ENCODE data around the gene ARHGAP18. TPM values are rescaled to one million over a fixed set of nuclear protein-coding genes. Genes with fewer than 3 reads are reported as not detected.

ARHGAP18 gene
- total RNA-seq, 1 donor from 2014 or later = 5.7 TPM

DNA sequence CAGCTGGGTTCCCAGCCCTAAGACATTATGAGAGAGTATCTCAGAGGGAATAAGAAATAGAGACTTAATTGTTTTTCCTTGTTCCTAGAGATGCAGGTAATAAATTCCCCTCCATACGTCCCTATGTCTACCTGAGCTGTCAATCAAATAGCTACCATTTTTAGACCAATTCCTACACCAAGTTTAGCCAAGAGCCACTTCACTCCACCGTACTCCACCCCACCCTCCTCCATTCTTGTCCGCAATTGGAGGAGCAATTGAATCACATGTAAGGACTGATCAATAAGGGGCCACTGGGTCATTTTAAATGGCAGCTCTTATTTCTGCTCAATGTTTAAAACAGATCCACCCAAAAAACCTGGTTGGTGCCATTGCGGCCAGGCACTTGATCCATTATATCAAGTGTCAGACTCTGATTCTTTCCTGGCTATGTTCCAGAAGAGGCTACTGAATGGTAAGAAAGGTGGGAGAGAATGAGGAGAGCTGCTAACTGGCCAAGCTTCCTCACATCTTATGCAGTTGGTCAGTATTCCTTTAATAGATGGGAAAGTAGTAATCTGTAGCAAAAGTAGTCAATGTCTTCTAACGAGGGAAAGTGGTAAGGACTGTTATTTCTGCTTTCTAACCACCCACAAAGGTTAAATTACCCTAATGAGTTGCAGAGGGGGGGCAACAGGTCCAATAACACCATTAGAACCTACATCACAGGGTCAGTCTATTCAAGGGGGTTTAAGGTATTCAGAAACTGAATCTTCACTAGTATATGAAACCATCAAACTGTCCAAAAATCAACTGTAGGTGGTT lies 34.1 kb downstream of the ARHGAP18 start:
- no peak for ATAC-seq
- intact Hi-C loops (cut with micrococcal nuclease) = no loop called here

DNA sequence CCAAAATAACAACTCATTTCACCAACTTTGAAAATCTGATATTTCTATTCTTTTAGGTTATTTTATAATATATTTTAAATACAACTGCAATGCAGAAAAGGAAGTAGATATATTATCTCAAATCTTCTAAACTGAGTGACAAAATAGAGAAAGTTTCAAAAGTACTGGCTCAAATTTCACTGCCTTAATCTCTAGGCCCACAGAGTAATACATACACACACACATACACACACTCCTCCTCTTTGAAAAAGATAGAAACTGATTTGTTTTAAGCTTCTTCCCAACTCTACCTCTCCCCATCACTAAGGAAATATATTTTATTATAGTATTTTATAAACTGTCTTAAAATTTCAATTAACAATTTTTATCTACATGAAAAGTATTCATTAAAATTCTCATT lies 36.2 kb downstream of the ARHGAP18 start:
- DNase-seq = no peak
- intact Hi-C loops (cut with micrococcal nuclease) = no loop called here
- ATAC-seq = no peak

More for the DNA sequence above, 34.1 kb downstream of the ARHGAP18 start:
- DNase-seq = no peak

DNA sequence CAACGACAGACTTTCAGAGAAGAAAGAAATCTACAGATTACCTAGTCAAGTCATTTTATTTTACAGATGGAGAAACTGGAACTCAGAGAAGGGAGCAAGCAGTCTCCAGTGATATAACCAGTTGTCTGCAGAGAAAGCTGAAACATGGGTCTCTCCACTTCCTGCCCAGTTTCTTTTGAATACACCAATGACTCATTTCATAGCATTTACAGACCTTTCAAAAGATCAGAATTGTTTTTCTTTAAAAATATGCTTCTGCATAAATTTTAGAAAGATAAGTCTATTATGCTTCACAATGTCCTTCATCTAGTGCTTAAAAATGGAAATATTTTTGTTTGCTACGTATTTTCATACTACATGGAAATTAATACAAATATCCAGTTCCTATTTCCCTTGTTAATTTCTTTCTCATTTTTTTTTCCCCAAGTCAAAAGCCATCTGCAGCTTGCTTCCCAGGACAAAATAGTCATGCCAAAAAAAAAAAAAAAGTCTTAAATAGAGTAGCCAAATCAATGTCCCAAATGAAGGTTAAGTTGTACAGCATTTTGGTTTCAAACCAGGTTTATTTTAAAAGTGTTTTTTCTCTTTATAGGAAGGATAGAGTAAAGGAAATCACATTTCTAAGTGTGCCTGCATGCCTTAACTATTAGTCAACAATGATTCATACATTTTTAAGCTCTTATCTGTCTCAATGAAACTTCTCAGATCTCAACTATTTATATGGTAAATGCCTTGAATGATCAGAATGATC lies 36.9 kb downstream of the ARHGAP18 start:
- ATAC-seq = peak; percentile 72
- DNase-seq = no peak
- intact Hi-C loops (cut with micrococcal nuclease) = no loop called here

DNA sequence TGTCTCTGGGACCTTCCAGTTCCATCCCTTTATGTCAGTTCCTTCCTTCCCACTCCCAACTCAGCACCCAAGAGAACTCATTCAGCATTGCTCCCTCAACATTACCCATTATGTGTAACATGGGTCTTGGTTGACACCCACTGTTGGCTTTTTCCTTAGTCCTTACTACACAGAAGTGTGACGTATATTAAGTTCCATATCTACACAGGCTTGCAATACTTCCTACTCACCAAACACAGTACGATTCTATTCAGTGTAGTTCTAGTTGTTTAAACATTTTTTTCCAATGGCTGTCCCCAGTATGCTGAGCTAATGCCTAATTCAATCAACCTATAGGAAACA lies 37.7 kb downstream of the ARHGAP18 start:
- DNase-seq (no peak), ATAC-seq (peak; percentile 32)
- intact Hi-C loops (cut with micrococcal nuclease) = no loop called here

DNA sequence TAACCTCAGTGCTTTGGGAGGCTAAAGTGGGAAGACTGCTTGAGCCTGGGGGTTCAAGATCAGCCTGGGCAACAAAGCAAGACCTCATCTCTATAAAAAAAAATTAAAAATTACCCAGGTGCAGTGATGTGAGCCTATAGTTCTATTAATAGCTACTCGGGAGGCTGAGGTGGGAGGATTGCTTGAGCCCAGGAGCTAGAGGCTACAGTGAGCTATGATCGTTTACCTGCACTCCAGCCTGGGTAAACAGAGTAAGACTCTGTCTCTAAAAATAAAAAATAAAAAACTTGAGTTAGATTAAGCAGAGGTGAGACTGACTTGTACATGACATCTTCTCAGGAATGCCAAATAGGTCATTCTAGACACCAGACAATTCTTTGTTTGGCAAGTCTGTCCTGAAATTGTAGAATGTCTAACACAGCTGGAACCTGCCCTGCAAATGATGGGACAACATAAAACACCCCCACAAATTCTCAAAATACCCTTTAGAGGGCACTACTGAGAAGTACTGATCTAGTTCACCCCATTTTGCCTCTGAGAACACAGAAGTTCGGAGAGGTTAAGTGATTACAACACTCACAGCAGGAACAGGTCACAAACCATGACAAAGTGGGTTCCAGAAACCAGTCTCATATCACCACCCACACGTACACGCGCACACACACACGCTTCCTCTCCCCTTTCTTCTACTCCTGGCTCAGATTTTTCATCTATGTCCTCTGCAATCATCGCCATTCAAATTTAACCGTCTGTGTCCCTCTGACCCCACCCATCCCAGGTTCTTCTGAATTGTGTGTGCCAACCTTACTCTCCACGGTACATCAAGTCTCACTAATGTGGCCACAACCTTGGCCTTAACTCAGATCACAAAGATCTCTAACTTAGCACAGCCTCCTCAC lies 38.3 kb downstream of the ARHGAP18 start:
- intact Hi-C loops (cut with micrococcal nuclease) = no loop called here
- ATAC-seq (peak; percentile 68), DNase-seq (no peak)

DNA sequence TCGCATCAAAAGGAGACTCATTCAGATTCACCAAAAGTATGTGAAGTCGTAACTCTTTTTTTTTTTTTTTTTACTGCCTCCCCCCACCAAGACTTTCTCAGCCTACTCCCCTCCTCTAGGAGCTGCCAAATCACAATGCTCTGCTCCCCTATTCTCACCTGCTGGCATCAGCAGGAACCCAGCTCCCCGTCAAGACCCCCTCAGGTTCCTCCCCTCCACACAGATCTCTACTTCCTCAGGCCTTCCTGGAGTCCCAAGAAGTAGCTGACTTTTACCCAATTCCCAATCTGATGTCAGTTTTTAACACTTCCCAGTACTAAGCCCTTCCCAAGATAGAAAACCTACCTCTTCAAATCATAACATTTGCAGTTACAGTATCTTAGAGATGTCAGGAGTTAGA lies 39.3 kb downstream of the ARHGAP18 start:
- ATAC-seq = no peak
- intact Hi-C loops (cut with micrococcal nuclease) = no loop called here

DNA sequence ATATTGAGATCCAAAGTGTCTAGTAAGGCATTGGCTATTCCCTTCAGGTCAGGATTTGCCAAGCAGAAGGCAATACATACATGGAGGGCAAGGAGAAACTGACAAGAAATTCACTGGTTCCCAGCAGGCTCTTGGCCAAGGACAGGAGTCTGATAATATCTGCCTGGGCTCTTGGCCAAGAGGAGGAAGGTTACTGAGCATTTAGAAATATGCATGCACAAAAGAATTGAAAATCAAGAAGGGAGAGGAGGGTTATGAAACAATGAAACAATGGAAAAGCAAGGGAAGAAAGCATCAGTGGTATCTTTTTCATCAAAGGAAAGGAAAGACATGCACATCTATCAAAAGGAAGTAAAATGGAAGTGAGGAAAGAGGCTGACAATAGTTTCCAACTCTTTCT lies 42.4 kb downstream of the ARHGAP18 start:
- ATAC-seq (no peak), DNase-seq (no peak)
- intact Hi-C loops (cut with micrococcal nuclease) = no loop called here

More for the DNA sequence above, 39.3 kb downstream of the ARHGAP18 start:
- no peak for DNase-seq

DNA sequence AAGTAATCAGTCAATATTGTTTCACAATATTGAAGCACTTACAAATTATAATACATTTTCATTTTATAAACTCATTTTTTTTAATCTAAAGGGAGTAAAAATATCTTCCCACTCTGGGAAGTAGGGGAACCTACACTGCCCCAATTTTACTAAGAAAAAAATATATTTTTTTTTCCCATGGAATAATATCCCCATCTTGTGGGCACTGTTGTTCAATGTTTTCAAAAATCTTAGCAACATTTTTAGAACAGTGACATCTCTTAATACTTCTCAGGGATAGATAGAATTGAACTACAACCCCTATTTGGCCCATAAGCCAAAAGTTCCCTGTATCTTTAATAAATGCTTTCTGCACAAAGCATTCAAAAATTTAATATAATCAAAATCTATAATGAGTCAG lies 42.9 kb downstream of the ARHGAP18 start:
- ATAC-seq (no peak), DNase-seq (no peak)
- intact Hi-C loops (cut with micrococcal nuclease) = no loop called here

DNA sequence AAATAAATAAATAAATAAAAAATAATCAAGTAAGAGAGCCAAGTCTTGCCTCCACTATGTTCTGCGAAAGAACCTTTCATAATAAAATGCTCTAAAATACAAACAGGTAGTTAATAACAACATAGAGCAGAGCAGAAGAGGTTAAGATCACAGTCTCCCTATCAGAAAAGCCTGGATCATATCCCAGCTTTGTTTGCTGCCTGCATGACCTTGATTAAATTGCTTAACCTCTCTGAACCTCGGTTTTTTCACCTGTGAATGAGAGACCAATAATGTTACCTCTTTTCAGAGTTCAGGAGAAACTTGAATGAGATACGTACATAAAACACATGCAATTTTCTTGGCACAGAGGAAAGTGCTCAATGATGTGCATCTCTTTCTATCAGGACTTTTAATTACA lies 44.4 kb downstream of the ARHGAP18 start:
- DNase-seq = no peak

DNA sequence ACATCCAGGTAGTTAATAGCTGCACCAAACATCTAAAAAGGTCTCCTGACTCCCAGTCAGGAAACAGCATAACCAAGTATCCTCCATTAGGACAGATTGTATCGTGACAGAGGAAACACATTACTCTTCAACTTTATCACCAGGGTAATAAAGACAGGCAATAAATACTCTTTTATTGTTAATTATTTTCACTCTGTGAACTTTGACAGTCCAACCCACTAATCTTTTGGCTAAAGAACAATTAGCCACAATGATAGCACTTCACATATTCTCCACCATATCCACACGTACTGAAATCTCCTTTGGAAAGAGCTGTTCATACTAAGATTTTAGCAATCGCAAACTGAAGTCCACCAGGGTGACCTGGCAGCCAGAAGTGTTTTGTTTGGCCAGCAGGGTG lies 46.4 kb downstream of the ARHGAP18 start:
- intact Hi-C loops (cut with micrococcal nuclease) = no loop called here
- no peak for DNase-seq
- no peak for ATAC-seq

More for the DNA sequence above, 44.4 kb downstream of the ARHGAP18 start:
- intact Hi-C loops (cut with micrococcal nuclease) = no loop called here
- ATAC-seq = no peak

DNA sequence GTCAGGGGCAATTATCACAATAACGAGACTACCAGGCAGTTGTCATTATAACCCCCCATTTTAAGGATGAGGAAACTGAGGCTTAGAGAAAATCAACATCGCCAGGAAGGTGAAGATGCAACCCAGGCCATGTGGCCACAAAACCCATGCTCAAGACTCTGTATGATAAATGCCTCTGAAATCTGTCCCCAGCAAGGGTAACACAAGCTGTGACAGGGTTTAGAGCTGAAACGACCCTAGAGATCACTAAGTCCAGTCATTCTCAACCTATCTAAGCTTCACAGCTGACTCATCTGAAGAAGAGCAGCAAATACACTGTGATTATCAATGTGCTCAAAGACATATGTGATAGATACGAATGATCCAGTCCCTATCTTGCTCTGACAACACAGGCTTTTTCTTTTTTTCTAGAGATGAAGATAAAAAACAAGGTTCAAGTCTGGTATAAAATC lies 47.0 kb downstream of the ARHGAP18 start:
- intact Hi-C loops (cut with micrococcal nuclease) = no loop called here
- DNase-seq (no peak), ATAC-seq (no peak)

DNA sequence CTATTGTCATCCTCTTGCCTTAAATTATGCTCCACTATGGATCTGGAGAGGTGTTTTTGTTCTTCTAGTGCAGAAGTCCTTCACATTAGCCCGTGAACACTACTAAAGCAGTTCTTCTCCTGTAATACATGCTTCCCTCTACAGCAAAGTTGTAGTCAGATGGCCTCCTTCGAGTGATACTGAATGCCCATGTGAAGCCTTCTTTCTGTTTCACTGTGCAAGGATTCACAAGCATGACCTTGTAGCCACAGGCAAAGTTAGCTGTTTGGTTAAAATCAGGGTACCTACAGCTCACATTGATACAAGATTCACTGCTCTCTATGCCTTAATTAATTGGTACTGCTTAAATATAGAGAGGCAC lies 47.6 kb downstream of the ARHGAP18 start:
- no peak for DNase-seq
- intact Hi-C loops (cut with micrococcal nuclease) = no loop called here
- ATAC-seq = no peak

DNA sequence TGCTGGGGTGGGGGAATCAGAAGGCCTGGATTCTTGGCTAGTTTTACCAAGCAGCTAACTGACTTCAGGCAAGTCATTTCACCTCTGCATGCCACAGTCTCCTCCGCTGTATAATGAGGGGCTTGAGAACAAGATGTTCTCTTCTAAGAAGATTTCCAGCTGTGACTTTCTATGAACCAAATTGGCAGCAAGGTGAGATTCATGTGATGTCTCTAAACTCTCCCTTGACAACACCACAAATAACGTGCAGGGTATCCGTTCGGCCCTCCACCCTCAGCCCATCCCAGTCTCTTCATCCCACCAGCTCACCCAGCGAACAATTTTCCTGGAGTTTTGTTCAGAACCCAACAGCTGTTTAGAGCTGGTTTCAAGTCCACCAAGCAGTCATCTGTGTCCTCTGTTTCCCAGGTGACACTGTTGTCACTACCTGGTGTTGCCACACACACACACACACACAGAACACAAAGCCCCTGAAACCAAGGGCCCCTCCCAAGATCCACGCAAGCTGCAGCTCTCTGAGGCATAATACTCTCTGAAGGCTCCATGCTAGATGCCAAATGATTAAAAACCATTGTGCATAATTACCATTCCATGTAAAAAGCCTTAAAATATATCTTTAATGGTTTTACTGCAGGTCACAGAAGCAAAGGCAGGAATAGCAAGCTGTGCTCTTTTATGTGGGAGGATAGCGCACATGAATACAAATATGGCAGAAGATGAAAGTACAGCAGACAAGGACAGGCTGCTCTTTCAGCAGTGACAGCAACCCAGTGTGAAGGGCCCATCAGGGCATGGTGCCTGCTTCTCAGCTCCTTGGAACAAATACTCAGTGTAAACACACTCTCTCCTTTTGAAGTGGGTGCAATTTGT lies 48.2 kb downstream of the ARHGAP18 start:
- intact Hi-C loops (cut with micrococcal nuclease) = no loop called here
- DNase-seq (no peak), ATAC-seq (peak; percentile 41)

DNA sequence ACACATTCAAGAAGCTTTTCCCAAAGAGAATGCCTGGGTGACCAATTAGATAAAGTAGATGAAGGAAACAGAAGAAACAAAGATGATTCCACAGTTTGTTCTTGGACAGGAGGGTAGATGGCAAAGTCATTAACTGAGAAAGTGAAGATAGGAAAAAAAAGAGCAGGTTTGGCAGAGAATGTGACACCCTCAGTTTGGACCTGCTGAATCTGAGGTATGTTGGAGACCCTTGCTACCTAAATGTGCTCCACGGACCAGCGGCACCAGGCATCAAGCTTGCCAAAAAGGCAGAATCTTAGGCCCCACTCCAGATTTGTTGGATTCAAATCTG lies 49.7 kb downstream of the ARHGAP18 start:
- ATAC-seq (no peak), DNase-seq (no peak)
- intact Hi-C loops (cut with micrococcal nuclease) = no loop called here

DNA sequence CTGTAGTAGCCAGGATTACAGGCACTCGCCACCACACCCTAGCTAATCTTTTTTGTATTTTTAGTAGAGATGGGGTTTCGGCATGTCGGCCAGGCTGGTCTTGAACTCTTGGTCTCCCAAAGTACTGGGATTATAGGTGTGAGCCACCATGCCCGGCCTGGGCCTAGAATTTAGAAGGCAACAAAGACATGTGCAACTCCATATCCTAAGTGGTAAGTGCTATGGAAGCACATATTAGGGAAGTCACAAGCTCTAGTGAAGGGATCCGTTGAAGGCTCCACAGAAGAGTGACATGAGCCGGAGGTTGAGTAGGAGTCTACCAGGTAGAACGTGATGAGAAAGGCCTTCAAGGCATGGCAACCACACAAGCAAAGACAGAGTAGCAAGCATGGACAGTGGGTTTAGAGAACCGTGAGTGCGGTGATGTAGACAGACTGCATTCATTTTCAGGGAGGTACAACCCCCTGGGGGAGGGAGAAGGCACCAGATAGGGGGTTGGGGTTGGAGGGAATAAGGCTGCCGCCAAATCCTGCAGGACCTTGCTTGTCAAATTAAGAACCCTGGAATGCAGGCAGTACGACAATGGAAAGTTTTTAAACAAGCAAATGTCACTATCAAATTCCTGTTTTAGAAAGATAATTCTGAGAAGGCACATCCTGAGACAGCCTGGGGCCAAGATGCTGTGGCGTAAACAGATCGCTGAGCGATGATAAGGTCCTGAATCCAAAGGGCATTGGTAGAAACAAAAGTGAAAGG lies 50.2 kb downstream of the ARHGAP18 start:
- ATAC-seq (peak; percentile 78), DNase-seq (no peak)
- intact Hi-C loops (cut with micrococcal nuclease) = no loop called here

DNA sequence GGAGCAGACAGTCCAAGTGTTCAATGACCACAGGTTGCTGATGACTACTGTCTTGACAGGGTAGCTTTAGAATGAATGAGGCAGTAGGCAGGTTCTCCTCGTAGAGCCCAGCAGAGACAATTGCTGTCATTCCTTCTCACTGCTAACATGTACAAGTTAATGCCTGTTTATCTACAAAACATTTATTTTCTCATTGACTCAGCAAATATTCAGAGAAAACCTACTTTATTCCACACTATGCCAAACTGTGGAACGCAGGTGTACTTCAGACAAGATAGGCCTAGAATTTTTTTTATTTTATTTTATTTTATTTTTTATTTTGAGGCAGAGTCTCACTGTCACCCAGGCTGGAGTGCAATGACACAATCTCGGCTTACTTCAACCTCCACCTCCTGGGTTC lies 50.8 kb downstream of the ARHGAP18 start:
- ATAC-seq (no peak), DNase-seq (no peak)
- intact Hi-C loops (cut with micrococcal nuclease) = no loop called here

DNA sequence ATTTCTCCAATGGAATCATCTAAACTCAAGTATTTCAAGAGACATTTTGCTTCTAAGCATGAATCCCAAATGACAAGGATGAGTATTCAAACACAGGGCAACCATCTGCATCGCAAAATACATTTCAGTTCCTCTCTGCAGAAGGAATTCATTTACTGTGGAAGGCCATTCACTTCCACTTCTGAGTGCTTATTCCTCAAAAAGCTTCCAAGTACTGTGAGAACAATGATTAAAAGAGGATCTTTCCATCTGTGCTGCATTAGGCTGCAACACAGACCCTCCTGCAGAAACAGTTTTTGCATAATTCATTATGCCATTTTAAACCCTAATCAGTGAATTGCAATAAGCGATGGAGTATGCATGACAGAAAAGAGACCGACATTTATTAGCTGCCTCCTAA lies 52.5 kb downstream of the ARHGAP18 start:
- intact Hi-C loops (cut with micrococcal nuclease) = no loop called here
- no peak for ATAC-seq
- no peak for DNase-seq

DNA sequence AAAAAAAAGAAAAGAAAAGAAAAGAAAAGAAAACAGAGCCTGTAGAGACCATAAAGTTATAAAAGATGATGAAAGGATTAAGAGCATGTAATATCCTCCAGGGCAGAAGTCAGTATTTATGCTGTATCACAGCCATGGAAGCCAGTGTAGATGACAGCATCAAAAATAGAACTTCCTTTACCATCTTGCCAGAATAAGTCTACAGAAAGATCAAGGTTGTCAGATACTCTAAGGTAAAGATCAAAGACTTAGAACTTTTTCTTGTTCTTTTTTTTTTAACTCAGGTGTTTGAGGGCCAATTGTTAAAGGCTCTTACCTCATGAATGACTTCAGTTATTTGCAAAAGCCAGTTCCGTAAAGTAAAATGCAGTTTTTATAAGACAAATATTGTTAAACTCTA lies 54.6 kb downstream of the ARHGAP18 start:
- DNase-seq (no peak), ATAC-seq (no peak)
- intact Hi-C loops (cut with micrococcal nuclease) = no loop called here
